HFFc6 (cell line): ENCODE measurements around the gene ACKR3. TPM values are rescaled to one million over a fixed set of nuclear protein-coding genes. Genes with fewer than 3 reads are reported as not detected.

Experiments
- DNase-seq: peaks from one replicate; pipeline ENCODE4 v3.0.0-alpha.2; 2018
- H3K27ac Mint-ChIP-seq: 2 replicates; pipeline ENCODE4 v1.8.0; 2020; ENCODE audit warnings: mild to moderate bottlenecking, mixed read lengths
- H3K27me3 Mint-ChIP-seq: 2 replicates; pipeline ENCODE4 v1.8.0; 2021; ENCODE audit warnings: mild to moderate bottlenecking, moderate library complexity, mixed read lengths; ENCODE audit not compliant: insufficient read depth
- H3K36me3 Mint-ChIP-seq: 2 replicates; pipeline ENCODE4 v1.8.0; 2021; ENCODE audit warnings: low read depth, mixed read lengths
- H3K4me1 Mint-ChIP-seq: 2 replicates; pipeline ENCODE4 v1.8.0; 2020; ENCODE audit warnings: low read depth, mixed read lengths
- H3K4me3 Mint-ChIP-seq: 2 replicates; pipeline ENCODE4 v1.8.0; 2020; ENCODE audit warnings: mild to moderate bottlenecking, moderate library complexity, mixed read lengths
- H3K9me3 Mint-ChIP-seq: 2 replicates; pipeline ENCODE4 v1.8.0; 2020; ENCODE audit warnings: mild to moderate bottlenecking, mixed read lengths
- total RNA-seq, 6 experiments: library from RNA; stranded (reverse); fragmentation: NEBNext Ultra II Directional; extraction: Animal tissue kit (Norgen Biotek cat#: 25700); gene quantifications; 2 replicates in 1 of 6; 3 replicates in 5 of 6; pipeline ENCODE4 v1.2.3, GENCODE V29; 2021
- TF ChIP-seq, protein P1 (sequence below): fragments of 200-600 bp; sonication (generic); IDR thresholded peaks from 2 replicates; pipeline ENCODE4 v1.5.0; 2021; ENCODE audit warnings: antibody characterized with exemption, mild to moderate bottlenecking

ACKR3 gene
- total RNA-seq, 6 experiments from 2014 or later: 0.12 TPM; not detected in 5

DNA sequence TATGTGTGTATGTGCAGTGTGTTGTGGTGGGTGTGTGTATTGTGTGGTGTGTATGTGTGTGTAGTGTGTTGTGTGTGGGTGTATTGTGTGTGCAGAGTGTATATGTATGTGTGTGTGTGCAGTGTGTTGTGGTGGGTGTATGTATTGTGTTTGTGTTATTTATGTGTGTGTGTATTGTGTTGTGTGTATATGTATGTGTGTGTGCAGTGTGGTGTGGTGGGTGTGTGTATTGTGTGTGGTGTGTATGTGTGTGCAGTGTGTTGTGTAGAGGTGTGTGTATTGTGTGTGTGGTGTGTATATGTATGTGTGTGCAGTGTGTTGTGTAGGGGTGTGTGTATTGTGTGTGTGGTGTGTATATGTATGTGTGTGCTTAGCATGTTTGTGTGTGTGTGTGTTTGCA, 24.3 kb downstream of the ACKR3 start:
- TF ChIP-seq, protein P1, sequence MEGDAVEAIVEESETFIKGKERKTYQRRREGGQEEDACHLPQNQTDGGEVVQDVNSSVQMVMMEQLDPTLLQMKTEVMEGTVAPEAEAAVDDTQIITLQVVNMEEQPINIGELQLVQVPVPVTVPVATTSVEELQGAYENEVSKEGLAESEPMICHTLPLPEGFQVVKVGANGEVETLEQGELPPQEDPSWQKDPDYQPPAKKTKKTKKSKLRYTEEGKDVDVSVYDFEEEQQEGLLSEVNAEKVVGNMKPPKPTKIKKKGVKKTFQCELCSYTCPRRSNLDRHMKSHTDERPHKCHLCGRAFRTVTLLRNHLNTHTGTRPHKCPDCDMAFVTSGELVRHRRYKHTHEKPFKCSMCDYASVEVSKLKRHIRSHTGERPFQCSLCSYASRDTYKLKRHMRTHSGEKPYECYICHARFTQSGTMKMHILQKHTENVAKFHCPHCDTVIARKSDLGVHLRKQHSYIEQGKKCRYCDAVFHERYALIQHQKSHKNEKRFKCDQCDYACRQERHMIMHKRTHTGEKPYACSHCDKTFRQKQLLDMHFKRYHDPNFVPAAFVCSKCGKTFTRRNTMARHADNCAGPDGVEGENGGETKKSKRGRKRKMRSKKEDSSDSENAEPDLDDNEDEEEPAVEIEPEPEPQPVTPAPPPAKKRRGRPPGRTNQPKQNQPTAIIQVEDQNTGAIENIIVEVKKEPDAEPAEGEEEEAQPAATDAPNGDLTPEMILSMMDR: no peak
- Mint-ChIP-seq H3K4me3 (no peak overlapping the region), H3K36me3 (no peaks in the 10 kb centered on the region), H3K9me3 (peaks cover 2% of the 10 kb centered on the region), H3K4me1 (no peaks in the 10 kb centered on the region), H3K27me3 (peaks cover 5% of the 10 kb centered on the region), H3K27ac (no peak overlapping the region)
- no peak for DNase-seq

DNA sequence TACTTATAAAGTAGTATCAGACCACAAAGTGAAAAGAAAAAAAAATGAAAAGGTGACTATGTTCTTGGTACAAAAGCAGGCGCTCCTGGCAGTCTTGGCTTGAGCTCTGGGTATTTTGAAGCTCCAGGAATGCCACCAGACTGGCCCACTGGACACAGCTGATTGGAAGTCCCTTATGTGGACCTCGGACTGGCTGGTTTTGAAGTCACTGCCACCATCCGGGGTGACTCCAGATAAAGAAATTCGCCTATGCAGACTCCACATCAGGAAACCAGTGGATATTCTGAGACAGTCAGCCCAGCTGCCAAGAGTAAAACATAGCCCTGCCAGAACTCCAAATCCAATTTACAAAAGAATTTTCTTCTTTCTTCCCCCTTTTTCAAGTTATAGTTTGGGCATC, 28.0 kb downstream of the ACKR3 start:
- Mint-ChIP-seq H3K9me3 (peaks cover 5% of the 10 kb centered on the region), H3K36me3 (no peaks in the 10 kb centered on the region), H3K4me3 (no peak overlapping the region), H3K27ac (no peak overlapping the region), H3K4me1 (no peaks in the 10 kb centered on the region), H3K27me3 (no peaks in the 10 kb centered on the region; the same call in none of the 2 replicates)
- TF ChIP-seq, protein P1: no peak
- no peak for DNase-seq

DNA sequence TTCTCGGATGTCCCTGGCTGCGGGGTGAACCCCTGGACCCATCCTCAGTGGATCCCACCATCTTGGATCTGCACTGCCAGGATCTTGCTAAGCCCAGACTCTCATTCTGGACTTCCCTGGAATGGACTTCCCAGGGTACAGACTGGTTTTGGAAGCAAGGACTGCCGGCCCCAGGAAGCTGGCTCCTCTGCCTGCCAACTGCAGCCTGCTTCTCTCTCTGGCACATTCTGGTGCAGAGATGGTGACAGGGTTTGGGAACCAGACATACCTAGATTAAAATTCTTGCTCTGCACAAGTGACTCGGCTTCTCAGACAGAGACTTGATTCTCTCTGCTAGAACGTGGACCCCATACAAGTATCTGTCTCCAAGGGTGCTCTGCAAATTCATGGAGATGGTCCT, 29.4 kb downstream of the ACKR3 start:
- TF ChIP-seq, protein P1: no peak

DNA sequence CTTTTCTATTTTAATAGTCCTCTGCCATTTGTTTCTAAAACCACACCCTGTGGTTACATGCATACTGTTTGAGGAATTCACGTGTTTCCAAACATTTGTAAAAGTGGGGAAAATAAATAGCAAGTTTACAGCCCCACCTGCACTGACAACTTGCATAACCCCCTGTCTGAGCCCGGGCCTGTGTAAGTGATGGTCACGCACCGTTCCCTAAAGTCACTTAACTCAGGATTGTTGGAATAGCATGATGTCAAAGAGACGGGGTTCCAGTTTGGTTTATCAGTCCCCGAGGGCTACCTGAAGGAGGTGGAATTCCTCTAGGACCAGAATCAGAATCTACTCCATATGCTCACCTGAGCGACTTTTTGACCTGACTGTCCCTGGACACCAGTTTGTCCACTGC, 30.5 kb downstream of the ACKR3 start:
- H3K27me3 Mint-ChIP-seq: no peaks in the 10 kb centered on the region; the same call in none of the 2 replicates
- TF ChIP-seq, protein P1: no peak
- no peak overlapping the region for H3K4me3 Mint-ChIP-seq
- DNase-seq: no peak
- H3K27ac Mint-ChIP-seq: no peak overlapping the region
- H3K4me1 Mint-ChIP-seq: no peaks in the 10 kb centered on the region
- peaks cover 4% of the 10 kb centered on the region for H3K36me3 Mint-ChIP-seq
- H3K9me3 Mint-ChIP-seq: peaks cover 12% of the 10 kb centered on the region

More for the DNA sequence above, 29.4 kb downstream of the ACKR3 start:
- no peak for DNase-seq
- Mint-ChIP-seq H3K4me3 (no peak overlapping the region), H3K36me3 (no peaks in the 10 kb centered on the region), H3K9me3 (peaks cover 8% of the 10 kb centered on the region), H3K27ac (no peak overlapping the region), H3K4me1 (no peaks in the 10 kb centered on the region), H3K27me3 (no peaks in the 10 kb centered on the region; the same call in none of the 2 replicates)

DNA sequence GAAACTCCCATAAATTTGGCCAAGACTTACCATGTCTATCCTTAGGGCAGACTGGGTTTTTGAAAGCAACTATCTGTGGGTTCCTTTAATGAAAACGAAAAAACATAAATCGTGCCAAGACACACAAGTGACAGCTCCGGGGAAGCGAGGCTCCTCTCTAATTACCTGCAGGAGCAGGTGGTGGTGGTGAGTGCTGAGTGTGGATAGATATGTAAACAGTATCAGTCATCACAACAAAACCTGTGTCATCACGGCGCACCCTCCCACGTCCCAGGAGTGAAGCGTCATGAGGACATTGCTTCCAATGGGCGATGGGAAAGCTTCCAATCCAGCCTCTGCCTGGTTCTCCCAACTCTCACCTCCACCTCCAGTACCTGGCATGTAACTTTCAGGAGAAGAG, 31.3 kb downstream of the ACKR3 start:
- H3K27ac Mint-ChIP-seq: no peak overlapping the region
- no peak overlapping the region for H3K4me3 Mint-ChIP-seq
- peaks cover 7% of the 10 kb centered on the region for H3K36me3 Mint-ChIP-seq
- H3K4me1 Mint-ChIP-seq: no peaks in the 10 kb centered on the region
- TF ChIP-seq, protein P1: no peak
- no peak for DNase-seq
- peaks cover 15% of the 10 kb centered on the region for H3K9me3 Mint-ChIP-seq
- H3K27me3 Mint-ChIP-seq: no peaks in the 10 kb centered on the region; the same call in none of the 2 replicates
